ENCODE results near the gene SH2B2.
"Not testable (repeated sequence)": the region's sequence is repeated elsewhere in the genome, so short reads cannot be mapped to it uniquely, and the experiment has no call there.

Gene SH2B2

DNA sequence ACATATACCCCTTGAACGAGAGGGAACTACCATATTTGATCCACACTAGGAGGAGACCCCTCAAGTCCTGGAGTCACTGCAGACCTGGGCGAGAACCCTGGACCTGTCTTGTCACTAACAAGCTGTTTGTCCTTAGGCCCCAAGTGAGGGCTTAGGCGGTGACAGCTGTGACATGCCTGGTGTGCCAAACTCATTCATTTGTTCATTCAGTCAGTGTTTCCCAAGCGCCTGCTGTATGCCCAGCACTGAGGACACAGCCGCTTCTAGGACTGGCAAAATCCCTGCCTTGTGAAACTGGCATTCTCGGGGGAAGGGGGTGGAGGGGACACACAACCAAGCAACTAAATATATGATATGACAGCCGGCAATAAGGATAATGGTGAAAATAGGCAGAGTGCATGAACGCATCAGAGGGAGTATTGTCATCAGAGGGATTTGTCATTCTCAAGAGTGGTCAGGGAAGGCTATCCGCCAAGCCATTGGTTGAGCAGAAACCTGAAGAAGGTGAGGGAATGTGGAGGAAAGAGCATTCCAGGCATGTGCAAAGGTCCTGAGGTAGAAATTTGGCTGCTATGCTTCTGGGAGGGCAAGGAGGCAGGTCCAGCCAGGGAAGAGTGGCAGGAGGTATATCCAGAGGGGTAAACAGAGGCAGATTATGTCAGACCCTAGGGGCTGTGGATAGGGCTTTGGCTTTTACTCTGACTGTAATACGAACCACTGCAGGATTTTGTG is 11.0 kb downstream of the SH2B2 start:
- no peaks in the 10 kb centered on the region for H3K9me3 ChIP-seq (ENCODE audit: insufficient read depth, low read depth, low read length)
- WGBS, result 97% methylated on average over 10 of the region's 10 CpGs
- H3K9ac ChIP-seq (ENCODE audit: low read depth, low read length), result no peak overlapping the region
- H3K27me3 ChIP-seq (ENCODE audit: insufficient read depth, low read length), result no peaks in the 10 kb centered on the region
- no peak overlapping the region for H3K27ac ChIP-seq (ENCODE audit: low read depth, low read length)
- H3K4me3 ChIP-seq (ENCODE audit: low read length), result no peak overlapping the region
- 0 out of 2 replicates have a peak, but pooled peaks cover 14% of the 10 kb centered on the region for H3K4me1 ChIP-seq (ENCODE audit: insufficient read depth, low read length)
- no peaks in the 10 kb centered on the region for H3K36me3 ChIP-seq (ENCODE audit: insufficient read depth, low read length)

- Histone ChIP-seq H3K4me1 (ENCODE audit: insufficient read depth, low read length) (0 out of 2 replicates have a peak, but pooled peaks cover 5% of the 10 kb centered on the region), H3K27ac (ENCODE audit: low read depth, low read length) (no peak overlapping the region), H3K27me3 (ENCODE audit: insufficient read depth, low read length) (no peaks in the 10 kb centered on the region), H3K4me3 (ENCODE audit: low read length) (no peak overlapping the region), H3K9ac (ENCODE audit: low read depth, low read length) (no peak overlapping the region), H3K36me3 (ENCODE audit: insufficient read depth, low read length) (no peaks in the 10 kb centered on the region), H3K9me3 (ENCODE audit: insufficient read depth, low read depth, low read length) (no peaks in the 10 kb centered on the region)
- WGBS, result 92% methylated on average over 84 of the region's 84 CpGs
These were observed 14.1 kb downstream of the SH2B2 start for GRCh38 chr7:102300643-102301221.

DNA sequence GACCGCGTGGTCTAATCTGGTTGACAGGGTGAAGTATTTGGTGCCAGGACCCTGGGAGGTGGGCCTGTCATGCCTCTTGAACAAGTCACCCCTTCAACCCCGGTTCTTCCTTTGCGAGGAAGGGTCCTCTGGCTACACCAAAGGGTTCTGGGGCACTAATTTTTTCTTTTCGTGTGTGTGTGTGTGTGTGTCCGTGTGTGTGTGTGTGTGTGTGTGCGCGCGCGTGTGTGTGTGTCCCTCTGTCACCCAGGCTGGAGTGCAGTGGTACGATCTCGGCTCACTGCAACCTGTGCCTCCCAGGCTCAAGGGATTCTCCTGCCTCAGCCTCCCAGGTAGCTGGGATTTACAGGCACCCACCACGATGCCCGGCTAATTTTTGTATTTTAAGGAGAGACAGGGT is 14.7 kb downstream of the SH2B2 start:
- 95% methylated on average over 14 of the region's 14 CpGs for WGBS

DNA sequence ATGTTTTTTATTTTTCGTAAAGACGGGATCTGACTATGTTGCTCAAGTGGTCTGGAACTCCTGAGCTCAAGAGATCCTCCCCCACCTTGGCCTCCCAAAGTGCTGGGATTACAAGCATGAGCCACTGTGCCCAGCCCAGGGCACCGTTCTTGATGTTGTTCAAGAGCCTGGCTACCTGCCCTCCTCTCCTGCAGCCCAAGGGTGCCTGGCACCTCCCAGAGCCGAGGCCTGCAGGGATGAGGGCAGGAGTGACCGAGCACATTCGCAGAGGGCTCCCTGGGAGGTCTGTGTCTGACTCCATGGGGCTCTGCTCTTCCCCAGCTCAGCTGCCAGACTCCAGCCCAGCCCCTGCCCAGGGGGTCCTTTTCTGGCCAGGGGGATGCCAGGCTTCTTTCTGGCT is 15.4 kb downstream of the SH2B2 start:
- Histone ChIP-seq H3K27ac (ENCODE audit: low read depth, low read length) (no peak overlapping the region), H3K9me3 (ENCODE audit: insufficient read depth, low read depth, low read length) (no peaks in the 10 kb centered on the region), H3K36me3 (ENCODE audit: insufficient read depth, low read length) (no peaks in the 10 kb centered on the region), H3K4me3 (ENCODE audit: low read length) (no peak overlapping the region), H3K4me1 (ENCODE audit: insufficient read depth, low read length) (peaks cover 5% of the 10 kb centered on the region), H3K9ac (ENCODE audit: low read depth, low read length) (no peak overlapping the region), H3K27me3 (ENCODE audit: insufficient read depth, low read length) (no peaks in the 10 kb centered on the region)
- WGBS, result 93% methylated on average over 6 of the region's 6 CpGs

More for the DNA sequence above, 14.7 kb downstream of the SH2B2 start:
- H3K4me1 ChIP-seq (ENCODE audit: insufficient read depth, low read length); H3K9me3 ChIP-seq (ENCODE audit: insufficient read depth, low read depth, low read length); H3K27me3 ChIP-seq (ENCODE audit: insufficient read depth, low read length); H3K4me3 ChIP-seq (ENCODE audit: low read length); H3K36me3 ChIP-seq (ENCODE audit: insufficient read depth, low read length); H3K9ac ChIP-seq (ENCODE audit: low read depth, low read length); H3K27ac ChIP-seq (ENCODE audit: low read depth, low read length): not testable (repeated sequence)

DNA sequence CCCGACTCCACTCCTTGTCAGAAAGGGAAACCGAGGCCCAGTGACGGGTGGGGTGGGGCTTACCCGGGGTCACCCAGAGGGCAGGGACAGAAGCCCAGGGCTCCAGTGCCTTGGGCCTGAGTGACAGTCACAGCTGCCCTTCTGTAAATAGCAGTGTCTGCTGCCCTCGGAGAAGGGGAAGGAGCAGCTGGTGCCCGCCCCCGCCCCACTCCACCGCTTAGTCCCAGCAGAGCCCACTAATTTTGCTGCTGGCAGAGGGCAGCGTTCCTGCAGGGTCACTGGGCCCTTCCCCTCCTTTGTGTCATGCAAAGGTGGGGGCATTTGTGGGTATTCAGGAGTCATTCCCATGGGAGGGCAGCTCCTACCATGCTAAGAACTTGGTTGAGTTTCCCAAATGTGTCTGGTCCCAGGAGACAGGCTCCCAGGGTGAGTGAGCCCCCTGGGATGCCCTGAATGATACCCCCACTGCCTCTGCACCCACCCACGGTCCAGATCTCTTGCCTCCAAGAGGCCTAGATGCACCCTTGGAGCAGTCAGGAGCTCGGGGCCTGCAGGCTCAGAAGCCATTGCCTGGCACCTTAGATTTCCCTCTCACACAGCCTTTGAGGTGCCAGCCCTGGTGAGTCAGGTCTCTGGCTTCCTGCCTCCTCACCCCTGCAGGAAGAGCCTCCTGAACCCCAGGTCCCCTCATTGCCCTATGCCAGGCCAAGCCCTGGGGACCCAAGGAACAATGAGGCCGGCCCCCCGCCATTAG is 17.2 kb downstream of the SH2B2 start:
- no peak overlapping the region for H3K9ac ChIP-seq (ENCODE audit: low read depth, low read length)
- H3K9me3 ChIP-seq (ENCODE audit: insufficient read depth, low read depth, low read length), result no peaks in the 10 kb centered on the region
- H3K27me3 ChIP-seq (ENCODE audit: insufficient read depth, low read length), result no peaks in the 10 kb centered on the region
- peaks cover 12% of the 10 kb centered on the region for H3K4me1 ChIP-seq (ENCODE audit: insufficient read depth, low read length)
- H3K36me3 ChIP-seq (ENCODE audit: insufficient read depth, low read length), result no peaks in the 10 kb centered on the region
- WGBS, result 89% methylated on average over 13 of the region's 13 CpGs
- no peak overlapping the region for H3K4me3 ChIP-seq (ENCODE audit: low read length)
- H3K27ac ChIP-seq (ENCODE audit: low read depth, low read length), result no peak overlapping the region

- no peaks in the 10 kb centered on the region for H3K9me3 ChIP-seq (ENCODE audit: insufficient read depth, low read depth, low read length)
- WGBS, result 86% methylated on average over 11 of the region's 11 CpGs
- no peak overlapping the region for H3K9ac ChIP-seq (ENCODE audit: low read depth, low read length)
- H3K36me3 ChIP-seq (ENCODE audit: insufficient read depth, low read length), result 0 out of 2 replicates have a peak, but pooled peaks cover 2% of the 10 kb centered on the region
- no peak overlapping the region for H3K27ac ChIP-seq (ENCODE audit: low read depth, low read length)
- peaks cover 12% of the 10 kb centered on the region for H3K4me1 ChIP-seq (ENCODE audit: insufficient read depth, low read length)
- H3K27me3 ChIP-seq (ENCODE audit: insufficient read depth, low read length), result no peaks in the 10 kb centered on the region
- H3K4me3 ChIP-seq (ENCODE audit: low read length), result no peak overlapping the region
These were observed 18.0 kb downstream of the SH2B2 start for GRCh38 chr7:102304668-102305067.

- H3K27me3 ChIP-seq (ENCODE audit: insufficient read depth, low read length), result no peaks in the 10 kb centered on the region
- no peak overlapping the region for H3K4me3 ChIP-seq (ENCODE audit: low read length)
- 94% methylated on average over 16 of the region's 17 CpGs for WGBS
- no peak overlapping the region for H3K9ac ChIP-seq (ENCODE audit: low read depth, low read length)
- peaks cover 12% of the 10 kb centered on the region for H3K4me1 ChIP-seq (ENCODE audit: insufficient read depth, low read length)
- 0 out of 2 replicates have a peak, but pooled peaks cover 3% of the 10 kb centered on the region for H3K36me3 ChIP-seq (ENCODE audit: insufficient read depth, low read length)
- H3K27ac ChIP-seq (ENCODE audit: low read depth, low read length), result no peak overlapping the region
- no peaks in the 10 kb centered on the region for H3K9me3 ChIP-seq (ENCODE audit: insufficient read depth, low read depth, low read length)
These were observed 19.0 kb downstream of the SH2B2 start for GRCh38 chr7:102305414-102306268.

GRCh38 chr7:102306916-102307677 is 20.4 kb downstream of the SH2B2 start:
- Histone ChIP-seq H3K9me3 (ENCODE audit: insufficient read depth, low read depth, low read length) (no peaks in the 10 kb centered on the region), H3K27ac (ENCODE audit: low read depth, low read length) (peak overlapping the region; percentile 50; the same call in 1 of the 2 replicates), H3K4me3 (ENCODE audit: low read length) (no peak overlapping the region), H3K27me3 (ENCODE audit: insufficient read depth, low read length) (no peaks in the 10 kb centered on the region), H3K9ac (ENCODE audit: low read depth, low read length) (no peak overlapping the region), H3K36me3 (ENCODE audit: insufficient read depth, low read length) (0 out of 2 replicates have a peak, but pooled peaks cover 3% of the 10 kb centered on the region), H3K4me1 (ENCODE audit: insufficient read depth, low read length) (peaks cover 12% of the 10 kb centered on the region)
- WGBS, result 27% methylated on average over 17 of the region's 17 CpGs

DNA sequence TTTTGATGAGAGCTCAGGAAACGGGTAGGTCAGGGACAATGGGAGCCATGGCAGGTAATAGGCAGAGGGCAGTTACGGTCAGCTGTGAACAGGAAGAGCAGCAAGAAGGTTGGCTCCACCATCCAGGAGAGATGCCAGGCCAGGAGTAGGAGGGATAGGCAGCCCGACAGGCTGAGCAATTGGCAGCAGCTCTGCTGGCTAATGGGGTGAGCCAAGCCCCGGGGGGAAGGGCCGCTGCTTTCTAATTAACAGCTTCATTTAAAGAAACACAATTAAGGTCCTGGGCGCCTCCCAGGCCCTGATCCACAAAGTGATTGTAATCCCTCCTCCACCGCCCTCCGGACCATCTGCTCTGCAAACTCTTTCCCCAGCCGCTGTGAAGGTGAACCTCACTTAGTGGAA is 23.7 kb downstream of the SH2B2 start:
- no peak overlapping the region for H3K9ac ChIP-seq (ENCODE audit: low read depth, low read length)
- H3K4me1 ChIP-seq (ENCODE audit: insufficient read depth, low read length), result peaks cover 12% of the 10 kb centered on the region
- H3K36me3 ChIP-seq (ENCODE audit: insufficient read depth, low read length), result peaks cover 11% of the 10 kb centered on the region
- no peaks in the 10 kb centered on the region for H3K27me3 ChIP-seq (ENCODE audit: insufficient read depth, low read length)
- WGBS, result 91% methylated on average over 9 of the region's 9 CpGs
- no peak overlapping the region for H3K4me3 ChIP-seq (ENCODE audit: low read length)
- H3K27ac ChIP-seq (ENCODE audit: low read depth, low read length), result no peak overlapping the region
- H3K9me3 ChIP-seq (ENCODE audit: insufficient read depth, low read depth, low read length), result no peaks in the 10 kb centered on the region

DNA sequence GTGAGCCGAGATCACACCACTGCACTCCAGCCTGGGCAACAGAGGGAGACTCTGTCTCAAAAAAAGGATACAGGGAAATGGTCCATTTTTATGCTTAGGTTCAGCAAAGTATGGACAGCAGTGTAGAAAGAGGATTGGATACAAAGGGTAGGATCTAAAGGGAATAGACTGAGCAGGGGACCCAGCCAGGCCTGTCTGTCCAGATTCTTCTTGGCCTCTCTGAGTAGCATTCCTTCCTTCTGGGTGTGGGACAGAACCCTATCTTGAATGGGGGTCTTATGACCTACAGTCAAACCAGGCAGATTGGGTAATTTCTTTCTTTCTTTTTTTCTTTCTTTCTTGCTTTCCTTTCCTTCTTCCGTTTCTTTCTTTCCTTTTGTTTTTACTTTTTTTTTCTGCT is 25.6 kb downstream of the SH2B2 start:
- Histone ChIP-seq H3K27ac (ENCODE audit: low read depth, low read length) (no peak overlapping the region), H3K9me3 (ENCODE audit: insufficient read depth, low read depth, low read length) (no peaks in the 10 kb centered on the region)
- WGBS, result 96% methylated on average over 2 of the region's 2 CpGs

More for the DNA sequence above, 25.6 kb downstream of the SH2B2 start:
- Histone ChIP-seq H3K9ac (ENCODE audit: low read depth, low read length) (no peak overlapping the region), H3K36me3 (ENCODE audit: insufficient read depth, low read length) (peaks cover 11% of the 10 kb centered on the region), H3K4me3 (ENCODE audit: low read length) (no peak overlapping the region), H3K27me3 (ENCODE audit: insufficient read depth, low read length) (no peaks in the 10 kb centered on the region), H3K4me1 (ENCODE audit: insufficient read depth, low read length) (peaks cover 6% of the 10 kb centered on the region)
